Measurements from ENCODE around the gene NR1I3. TPM values are rescaled to one million over a fixed set of nuclear protein-coding genes. Genes with fewer than 3 reads are reported as not detected.
A peak's percentile ranks its signal among the peaks of the same experiment; 100 is the strongest.

Gene NR1I3
- total and polyA plus RNA-seq, 9 donors = not detected

DNA sequence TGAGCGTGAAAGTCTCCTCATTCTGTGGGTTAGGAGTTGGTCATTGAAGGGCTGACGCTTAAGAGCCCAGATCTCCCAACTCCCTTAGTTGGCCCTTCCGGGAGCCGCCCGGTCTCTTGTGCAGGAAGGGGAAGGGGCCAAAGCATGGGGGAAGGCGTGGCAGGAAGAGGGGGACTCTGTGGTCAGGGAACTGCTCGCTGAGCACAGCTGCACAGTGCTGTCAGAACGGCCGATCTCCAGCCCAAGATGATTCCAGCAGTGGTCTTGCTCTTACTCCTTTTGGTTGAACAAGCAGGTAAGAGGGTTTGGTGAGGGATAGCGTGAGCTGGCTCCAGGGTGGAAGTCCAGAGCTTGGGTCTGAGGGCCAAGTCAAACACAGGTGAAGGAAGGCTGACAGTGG is 22.9 kb downstream of the NR1I3 start, which contains the start of gene FCER1G:
FCER1G (plus strand) TSS at position 220 of the 400 bp plus-strand sequence; CDS start at position 247, 27 bp downstream.
- 81 to 84% (median 83%) methylated on average over 10 of the region's 10 CpGs for WGBS, 3 donors
- Histone ChIP-seq H3K27ac (no peak within 1 kb of the TSS), H3K27me3 (no peaks in the 10 kb centered on the region), H3K4me3 (no peak within 1 kb of the TSS), H3K36me3 (no peaks in the 10 kb centered on the region), H3K9me3 (no peaks in the 10 kb centered on the region), H3K4me1 (ENCODE audit: insufficient read depth) (no peaks in the 10 kb centered on the region)
- DNase-seq = no peak
- intact Hi-C loops (cut with DNase I) = no loop called here
- no peak for TF ChIP-seq POLR2A (IDR thresholded peaks at IDR 0.05)
- no peak for TF ChIP-seq CTCF (IDR thresholded peaks at IDR 0.05)
- no peak for TF ChIP-seq EP300 (IDR thresholded peaks at IDR 0.05)

DNA sequence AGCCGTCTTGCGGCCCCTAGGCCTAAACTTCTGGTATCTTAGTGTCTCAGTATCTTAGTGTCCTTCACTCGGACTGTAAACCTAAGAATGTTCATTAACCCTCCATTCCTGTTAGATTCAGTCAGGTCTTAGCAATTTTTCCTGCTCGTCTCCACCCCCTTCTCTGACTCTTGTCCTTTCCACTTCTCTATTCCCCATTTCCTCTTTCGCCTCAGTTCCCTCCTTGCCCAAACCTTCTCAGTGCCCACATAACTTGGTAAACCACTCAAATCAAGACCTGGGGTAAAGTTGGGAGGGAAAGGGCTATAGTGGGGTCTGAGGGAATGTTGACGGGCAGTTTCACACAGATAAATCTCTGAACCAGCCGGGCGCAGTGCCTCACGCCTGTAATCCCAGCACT is 23.6 kb downstream of the NR1I3 start:
- TF ChIP-seq POLR2A (IDR thresholded peaks at IDR 0.05) (no peak), CTCF (IDR thresholded peaks at IDR 0.05) (no peak), EP300 (IDR thresholded peaks at IDR 0.05) (no peak)
- Histone ChIP-seq H3K36me3 (no peaks in the 10 kb centered on the region), H3K4me3 (no peak overlapping the region), H3K27ac (no peak overlapping the region), H3K4me1 (ENCODE audit: insufficient read depth) (no peaks in the 10 kb centered on the region), H3K9me3 (no peaks in the 10 kb centered on the region), H3K27me3 (no peaks in the 10 kb centered on the region)
- DNase-seq = no peak
- intact Hi-C loops (cut with DNase I) = no loop called here
- WGBS, 3 donors = 88 to 91% (median 89%) methylated on average over 9 of the region's 9 CpGs

- intact Hi-C loops (cut with DNase I) = no loop called here
- peak; percentile 72 to 87 (median 80) for DNase-seq
- WGBS, 3 donors = 37 to 42% (median 38%) methylated on average over 11 of the region's 11 CpGs
- peak overlapping the region in 1 of 2 donors; percentile 14 for H3K27ac ChIP-seq
- H3K4me3 ChIP-seq = no peak overlapping the region
- H3K27me3 ChIP-seq = no peaks in the 10 kb centered on the region
- no peaks in the 10 kb centered on the region for H3K9me3 ChIP-seq
- TF ChIP-seq CTCF (IDR thresholded peaks at IDR 0.05) = peak; percentile 67 to 94 (median 85)
- no peak for TF ChIP-seq POLR2A (IDR thresholded peaks at IDR 0.05)
- no peaks in the 10 kb centered on the region for H3K36me3 ChIP-seq
- peaks cover 8% of the 10 kb centered on the region for H3K4me1 ChIP-seq (ENCODE audit: insufficient read depth)
Measured at GRCh38 chr1:161209790-161210409, 28.1 kb downstream of the NR1I3 start.

- H3K4me3 ChIP-seq = no peak overlapping the region
- TF ChIP-seq EP300 (IDR thresholded peaks at IDR 0.05) = peak; percentile 99
- TF ChIP-seq POLR2A (IDR thresholded peaks at IDR 0.05) = peak; percentile 80
- no peak for TF ChIP-seq CTCF (IDR thresholded peaks at IDR 0.05)
- intact Hi-C loops (cut with DNase I) = no loop called here
- H3K27ac ChIP-seq = peak overlapping the region; percentile 74 to 90
- DNase-seq = peak; percentile 69 to 90 (median 75)
- H3K27me3 ChIP-seq = no peaks in the 10 kb centered on the region
- WGBS, 3 donors = 13 to 30% (median 18%) methylated on average over 8 of the region's 8 CpGs
- H3K4me1 ChIP-seq (ENCODE audit: insufficient read depth) = peaks cover 16% of the 10 kb centered on the region
- no peaks in the 10 kb centered on the region for H3K36me3 ChIP-seq
- H3K9me3 ChIP-seq = no peaks in the 10 kb centered on the region
Measured at GRCh38 chr1:161207173-161207572, 30.8 kb downstream of the NR1I3 start.

Measured in ovary (tissue), 9 donors.